Endothelial cell (in vitro differentiated cells): ENCODE measurements around the gene ASB7. TPM values are rescaled to one million over a fixed set of nuclear protein-coding genes. Genes with fewer than 3 reads are reported as not detected.
A peak's percentile ranks its signal among the peaks of the same experiment; 100 is the strongest.

Source experiments
- DNase-seq: peaks from one replicate; pipeline ENCODE4 v3.0.0; 2021; ENCODE audit warnings: low spot score
- H3K27ac Mint-ChIP-seq: one replicate; pipeline ENCODE4 v1.8.0; 2021; ENCODE audit warnings: mixed read lengths, inconsistent platforms; ENCODE audit not compliant: unreplicated experiment
- H3K27me3 Mint-ChIP-seq: one replicate; pipeline ENCODE4 v1.8.0; 2021; ENCODE audit warnings: mild to moderate bottlenecking, moderate library complexity, mixed read lengths, inconsistent platforms; ENCODE audit not compliant: unreplicated experiment
- H3K36me3 Mint-ChIP-seq: one replicate; pipeline ENCODE4 v1.8.0; 2021; ENCODE audit warnings: mild to moderate bottlenecking, low read depth, mixed read lengths, inconsistent platforms; ENCODE audit not compliant: unreplicated experiment
- H3K4me1 Mint-ChIP-seq: one replicate; pipeline ENCODE4 v1.8.0; 2021; ENCODE audit warnings: mild to moderate bottlenecking, mixed read lengths, inconsistent platforms; ENCODE audit not compliant: unreplicated experiment
- H3K4me3 Mint-ChIP-seq: one replicate; pipeline ENCODE4 v1.8.0; 2021; ENCODE audit warnings: mild to moderate bottlenecking, mixed read lengths, inconsistent platforms; ENCODE audit not compliant: unreplicated experiment
- H3K9me3 Mint-ChIP-seq: one replicate; pipeline ENCODE4 v1.8.0; 2021; ENCODE audit warnings: mixed read lengths, inconsistent platforms; ENCODE audit not compliant: unreplicated experiment
- total RNA-seq: library from RNA; stranded (reverse); fragmentation: NEBNext Ultra II Directional; extraction: Animal tissue kit (Norgen Biotek cat#: 25700); gene quantifications from one replicate; pipeline ENCODE4 v1.2.1, GENCODE V29; 2021; ENCODE audit not compliant: unreplicated experiment
- TF ChIP-seq, protein P1 (sequence below): fragments of 200-600 bp; sonication (generic); IDR thresholded peaks from one replicate; pipeline ENCODE4 v1.5.0; 2021; ENCODE audit warnings: antibody characterized with exemption; ENCODE audit not compliant: unreplicated experiment

Gene ASB7
- total RNA-seq, 1 donor from 2014 or later, result 16.2 TPM

DNA sequence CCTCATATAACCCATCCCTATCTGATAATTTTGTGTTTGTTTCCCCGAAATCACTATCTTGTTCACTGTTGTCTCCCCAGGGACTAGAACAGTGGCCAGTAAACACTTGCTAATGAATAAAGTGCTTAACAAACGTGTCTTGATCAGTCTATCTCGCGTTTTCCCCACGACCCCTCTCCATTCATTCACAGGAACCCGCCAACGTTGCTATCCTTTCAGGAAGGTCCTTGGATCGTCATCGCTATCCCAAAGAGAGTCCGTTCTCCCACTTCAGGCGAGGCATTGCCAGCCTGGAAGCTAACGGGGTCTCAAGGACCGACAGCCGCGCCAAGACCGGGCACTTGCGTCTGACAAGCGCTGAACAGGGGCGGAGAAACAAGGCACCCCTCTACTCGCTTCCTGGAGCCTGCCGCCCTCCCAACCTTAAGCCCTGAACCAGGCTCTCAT lies 749 bp upstream of the ASB7 start:
- TF ChIP-seq, protein P1, sequence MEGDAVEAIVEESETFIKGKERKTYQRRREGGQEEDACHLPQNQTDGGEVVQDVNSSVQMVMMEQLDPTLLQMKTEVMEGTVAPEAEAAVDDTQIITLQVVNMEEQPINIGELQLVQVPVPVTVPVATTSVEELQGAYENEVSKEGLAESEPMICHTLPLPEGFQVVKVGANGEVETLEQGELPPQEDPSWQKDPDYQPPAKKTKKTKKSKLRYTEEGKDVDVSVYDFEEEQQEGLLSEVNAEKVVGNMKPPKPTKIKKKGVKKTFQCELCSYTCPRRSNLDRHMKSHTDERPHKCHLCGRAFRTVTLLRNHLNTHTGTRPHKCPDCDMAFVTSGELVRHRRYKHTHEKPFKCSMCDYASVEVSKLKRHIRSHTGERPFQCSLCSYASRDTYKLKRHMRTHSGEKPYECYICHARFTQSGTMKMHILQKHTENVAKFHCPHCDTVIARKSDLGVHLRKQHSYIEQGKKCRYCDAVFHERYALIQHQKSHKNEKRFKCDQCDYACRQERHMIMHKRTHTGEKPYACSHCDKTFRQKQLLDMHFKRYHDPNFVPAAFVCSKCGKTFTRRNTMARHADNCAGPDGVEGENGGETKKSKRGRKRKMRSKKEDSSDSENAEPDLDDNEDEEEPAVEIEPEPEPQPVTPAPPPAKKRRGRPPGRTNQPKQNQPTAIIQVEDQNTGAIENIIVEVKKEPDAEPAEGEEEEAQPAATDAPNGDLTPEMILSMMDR, result no peak
- Mint-ChIP-seq H3K4me3 (no peak overlapping the region), H3K27me3 (peaks cover 4% of the 10 kb centered on the region), H3K9me3 (no peaks in the 10 kb centered on the region), H3K4me1 (peaks cover 7% of the 10 kb centered on the region), H3K36me3 (no peaks in the 10 kb centered on the region), H3K27ac (no peak overlapping the region)
- DNase-seq, result no peak

DNA sequence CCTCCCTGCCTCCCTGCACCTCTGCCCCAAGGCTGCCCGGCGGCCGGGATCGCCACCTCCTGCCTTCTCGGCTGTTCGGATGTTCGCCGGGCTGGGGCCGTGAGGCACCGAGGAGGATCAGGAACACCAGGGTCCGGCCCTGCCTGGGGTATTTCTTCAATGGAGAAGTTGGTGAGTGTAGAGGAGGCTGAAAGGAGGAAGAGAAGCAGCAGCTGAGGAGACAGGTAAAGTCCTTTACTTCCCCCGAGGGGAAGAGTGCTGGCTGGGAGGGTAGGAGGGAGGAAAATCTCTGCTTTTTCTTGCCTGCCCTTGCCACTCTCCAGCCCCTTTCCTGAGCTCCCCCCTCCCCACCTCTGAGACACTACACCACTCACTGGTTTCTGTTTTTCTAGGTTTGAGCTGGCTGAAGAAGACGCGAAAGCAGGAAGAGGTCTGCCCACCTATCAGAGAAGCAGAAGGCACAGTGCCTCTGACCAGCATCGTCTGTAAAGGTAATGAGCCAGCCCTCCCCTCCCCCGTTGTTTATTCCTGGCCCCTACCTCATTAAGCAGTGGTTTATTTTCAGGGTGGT lies 519 bp downstream of the ASB7 start:
- TF ChIP-seq, protein P1, result no peak
- peaks cover 4% of the 10 kb centered on the region for H3K27me3 Mint-ChIP-seq
- peaks cover 7% of the 10 kb centered on the region for H3K4me1 Mint-ChIP-seq
- H3K27ac Mint-ChIP-seq, result peak overlapping the region; percentile 90
- no peaks in the 10 kb centered on the region for H3K36me3 Mint-ChIP-seq
- no peaks in the 10 kb centered on the region for H3K9me3 Mint-ChIP-seq
- DNase-seq, result peak; percentile 30
- no peak overlapping the region for H3K4me3 Mint-ChIP-seq

DNA sequence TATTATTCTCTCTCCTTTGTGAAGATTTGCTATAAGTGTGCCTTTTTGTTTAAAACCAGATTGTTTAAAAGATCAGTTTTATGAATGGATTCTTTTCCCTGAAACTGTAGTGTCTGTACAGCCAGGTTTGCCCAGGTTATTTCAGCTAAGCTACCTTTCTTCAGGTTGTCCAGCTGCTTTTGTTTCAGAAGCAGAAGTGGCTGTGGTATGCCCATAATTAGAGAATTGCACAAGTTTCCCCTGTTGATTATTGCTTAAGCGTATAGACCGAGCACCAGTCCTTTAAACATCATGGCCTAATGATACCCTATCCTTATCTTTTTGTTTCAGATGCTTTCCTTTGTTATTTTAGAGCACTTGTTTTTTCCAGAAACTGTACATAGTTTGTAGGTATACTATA lies 10.2 kb downstream of the ASB7 start:
- H3K4me3 Mint-ChIP-seq, result no peak overlapping the region
- no peaks in the 10 kb centered on the region for H3K9me3 Mint-ChIP-seq
- H3K27ac Mint-ChIP-seq, result no peak overlapping the region
- DNase-seq, result no peak
- TF ChIP-seq, protein P1, result no peak
- no peaks in the 10 kb centered on the region for H3K27me3 Mint-ChIP-seq
- H3K36me3 Mint-ChIP-seq, result peaks cover 14% of the 10 kb centered on the region
- H3K4me1 Mint-ChIP-seq, result no peaks in the 10 kb centered on the region

DNA sequence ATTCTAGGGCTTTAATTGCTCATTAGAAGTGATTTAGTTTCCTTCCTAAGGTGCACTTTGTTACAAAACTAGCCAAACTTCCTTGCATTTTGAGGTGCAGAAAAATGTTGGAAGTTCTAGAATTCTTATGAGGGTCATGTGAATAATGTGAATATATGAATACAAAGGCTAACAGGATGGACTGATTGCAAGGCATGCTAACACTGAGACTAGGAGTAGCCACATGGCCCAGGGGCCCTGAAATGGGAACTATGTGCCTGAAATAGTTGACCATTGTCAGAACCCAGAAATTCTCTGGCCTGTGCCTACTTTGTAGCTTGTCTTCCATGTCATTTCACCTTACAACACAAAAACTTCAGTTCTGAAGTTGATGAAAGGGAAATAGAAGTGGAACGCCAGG lies 10.8 kb downstream of the ASB7 start:
- peaks cover 14% of the 10 kb centered on the region for H3K36me3 Mint-ChIP-seq
- H3K9me3 Mint-ChIP-seq, result no peaks in the 10 kb centered on the region

DNA sequence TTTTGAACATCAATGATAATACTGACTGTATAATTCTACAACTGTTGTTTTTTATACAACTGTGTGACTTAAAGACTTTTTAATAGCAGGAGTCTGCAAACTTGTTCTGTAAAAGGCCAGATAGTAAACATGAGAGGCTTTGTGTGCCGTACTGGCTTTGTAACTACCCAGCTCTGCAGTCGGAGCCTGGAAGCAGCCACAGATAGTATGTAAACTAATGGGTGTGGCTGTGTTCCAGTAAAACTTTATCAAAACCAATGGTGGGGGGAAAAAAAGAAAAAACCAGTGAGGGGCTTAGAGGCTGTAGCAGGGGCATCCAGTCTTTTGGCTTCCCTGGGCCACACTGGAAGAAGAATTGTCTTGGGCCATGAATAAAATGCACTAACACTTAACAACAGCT lies 11.9 kb downstream of the ASB7 start:
- H3K27ac Mint-ChIP-seq, result no peak overlapping the region
- H3K4me1 Mint-ChIP-seq, result no peaks in the 10 kb centered on the region
- DNase-seq, result no peak
- peaks cover 14% of the 10 kb centered on the region for H3K36me3 Mint-ChIP-seq
- H3K4me3 Mint-ChIP-seq, result no peak overlapping the region
- no peaks in the 10 kb centered on the region for H3K9me3 Mint-ChIP-seq
- TF ChIP-seq, protein P1, result no peak
- no peaks in the 10 kb centered on the region for H3K27me3 Mint-ChIP-seq

More for the DNA sequence above, 10.8 kb downstream of the ASB7 start:
- H3K4me1 Mint-ChIP-seq, result no peaks in the 10 kb centered on the region
- TF ChIP-seq, protein P1, result no peak
- H3K27me3 Mint-ChIP-seq, result no peaks in the 10 kb centered on the region
- no peak overlapping the region for H3K4me3 Mint-ChIP-seq
- H3K27ac Mint-ChIP-seq, result no peak overlapping the region
- no peak for DNase-seq
